H1 (cell line): ENCODE data around the gene PTGDR2. TPM values are rescaled to one million over a fixed set of nuclear protein-coding genes. Genes with fewer than 3 reads are reported as not detected.

Experiments
- CTCF ChIA-PET: fragments of 300-600 bp; sonication (Branson Sonifier 250); formaldehyde crosslinking; loops from one replicate; lab custom pipeline; 2021; ENCODE audit not compliant: partially characterized antibody; lab: Charles Lee
- POLR2A ChIA-PET: fragments of 300-600 bp; sonication (Branson Sonifier 250); formaldehyde crosslinking; loops from one replicate; lab custom pipeline; 2021; ENCODE audit warnings: inconsistent platforms; ENCODE audit not compliant: partially characterized antibody; lab: Charles Lee
- DNase-seq, 2 experiments: peaks; one replicate each; pipeline versions ENCODE4 v3.0.0 to v3.0.0-alpha.2; 2010 to 2022; ENCODE audit warnings: low spot score in 2 of 2, low read depth in 1 of 2, mixed read lengths in 1 of 2
- FAIRE-seq: peaks from 2 replicates; lab custom pipeline; 2011; peaks lifted over from hg19 to GRCh38; lab: Jason Lieb, UNC
- H2AFZ ChIP-seq: 2 replicates; pipeline ENCODE4 v1.8.1; 2012; ENCODE audit warnings: low read length, inconsistent platforms
- H2AK5ac ChIP-seq: 2 replicates; pipeline ENCODE4 v1.6.1; 2013; ENCODE audit warnings: low read depth, low read length
- H2BK120ac ChIP-seq: replicated peaks from 2 replicates; pipeline ENCODE3; 2013; ENCODE audit warnings: low read depth, low read length, inconsistent platforms
- H2BK12ac ChIP-seq: 2 replicates; pipeline ENCODE4 v1.6.1; 2013; ENCODE audit warnings: low read depth, low read length
- H2BK15ac ChIP-seq: 2 replicates; pipeline ENCODE4 v1.6.1; 2013; ENCODE audit warnings: low read length
- H2BK20ac ChIP-seq: 2 replicates; pipeline ENCODE4 v1.6.1; 2013; ENCODE audit warnings: low read length
- H2BK5ac ChIP-seq: 2 replicates; pipeline ENCODE4 v1.6.1; 2013; ENCODE audit warnings: low read depth, low read length
- H3K14ac ChIP-seq: 2 replicates; pipeline ENCODE4 v1.6.1; 2013; ENCODE audit warnings: inconsistent platforms; ENCODE audit not compliant: insufficient read length
- H3K18ac ChIP-seq: 2 replicates; pipeline ENCODE4 v1.6.1; 2013; ENCODE audit warnings: low read length; ENCODE audit errors: extremely low read depth
- H3K23ac ChIP-seq: 2 replicates; pipeline ENCODE4 v1.6.1; 2013; ENCODE audit warnings: inconsistent platforms; ENCODE audit not compliant: insufficient read length
- H3K23me2 ChIP-seq: 2 replicates; pipeline ENCODE4 v1.6.1; 2013; ENCODE audit warnings: low read depth, low read length
- H3K27ac ChIP-seq: 2 replicates; pipeline ENCODE4 v1.6.1; 2011; ENCODE audit warnings: low read depth, low read length, inconsistent platforms
- H3K27me3 ChIP-seq, 4 experiments: replicated peaks in 1 of 4; 1 replicate in 1 of 4; 2 replicates in 3 of 4; pipeline versions ENCODE4 v1.6.1 to v1.8.1; 2011 to 2013; ENCODE audit warnings: low read length in 3 of 4, mild to moderate bottlenecking in 3 of 4, inconsistent platforms in 2 of 4, mixed read lengths in 2 of 4, moderate library complexity in 1 of 4; ENCODE audit not compliant: control insufficient read depth in 3 of 4, insufficient read depth in 3 of 4; ENCODE audit errors: extremely low read depth in 1 of 4
- H3K36me3 ChIP-seq, 4 experiments: 2 replicates each; pipeline versions ENCODE4 v1.6.1 to v1.8.1; 2011 to 2013; ENCODE audit warnings: mild to moderate bottlenecking in 4 of 4, low read length in 3 of 4, moderate library complexity in 2 of 4, control low read depth in 1 of 4, inconsistent platforms in 1 of 4; ENCODE audit not compliant: insufficient read depth in 4 of 4, control insufficient read depth in 2 of 4
- H3K4ac ChIP-seq: replicated peaks from 2 replicates; pipeline ENCODE3; 2013; ENCODE audit warnings: low read length, low read depth, mixed read lengths, inconsistent platforms; ENCODE audit not compliant: insufficient read length
- H3K4me1 ChIP-seq, 4 experiments: replicated peaks in 1 of 4; 1 replicate in 1 of 4; 2 replicates in 3 of 4; pipeline versions ENCODE4 v1.6.1 to v1.8.1; 2011 to 2013; ENCODE audit warnings: low read length in 3 of 4, inconsistent platforms in 2 of 4, mixed read lengths in 1 of 4; ENCODE audit not compliant: insufficient read depth in 4 of 4, control insufficient read depth in 3 of 4
- H3K4me2 ChIP-seq, 2 experiments: 2 replicates each; pipeline versions ENCODE4 v1.6.1 to v1.8.1; 2011 to 2013; ENCODE audit warnings: low read depth in 2 of 2, low read length in 2 of 2, control low read depth in 1 of 2, inconsistent platforms in 1 of 2, mild to moderate bottlenecking in 1 of 2; ENCODE audit not compliant: insufficient read depth in 1 of 2
- H3K4me3 ChIP-seq, 4 experiments: fragments of 200-600, 300-600 bp in 1 of 4; sonication (generic), shearing (Covaris generic), sonication (Bioruptor Twin) in 1 of 4; 2 replicates each; pipeline versions ENCODE4 v1.5.1 to v1.8.1; 2011 to 2016; ENCODE audit warnings: low read length in 4 of 4, low read depth in 3 of 4, control low read depth in 2 of 4, inconsistent platforms in 2 of 4, mild to moderate bottlenecking in 2 of 4, mixed read lengths in 1 of 4, moderate library complexity in 1 of 4; ENCODE audit not compliant: insufficient read depth in 2 of 4; ENCODE audit errors: extremely low read depth in 1 of 4
- H3K56ac ChIP-seq: replicated peaks from 2 replicates; pipeline ENCODE3; 2013; ENCODE audit warnings: low read depth, mild to moderate bottlenecking, mixed read lengths, low read length, inconsistent platforms; ENCODE audit not compliant: insufficient read length
- H3K79me1 ChIP-seq: 2 replicates; pipeline ENCODE4 v1.6.1; 2013; ENCODE audit warnings: low read depth, low read length, control low read depth
- H3K79me2 ChIP-seq, 2 experiments: 2 replicates each; pipeline versions ENCODE4 v1.6.1 to v1.8.1; 2012 to 2013; ENCODE audit warnings: low read length in 2 of 2, mild to moderate bottlenecking in 2 of 2, inconsistent platforms in 1 of 2; ENCODE audit not compliant: insufficient read depth in 2 of 2, control insufficient read depth in 1 of 2
- H3K9ac ChIP-seq, 4 experiments: replicated peaks in 1 of 4; 1 replicate in 1 of 4; 2 replicates in 3 of 4; pipeline versions ENCODE4 v1.6.1 to v1.8.1; 2011 to 2013; ENCODE audit warnings: low read depth in 3 of 4, low read length in 3 of 4, control low read depth in 2 of 4, mild to moderate bottlenecking in 2 of 4, moderate library complexity in 2 of 4, inconsistent platforms in 1 of 4; ENCODE audit errors: extremely low read depth in 1 of 4
- H3K9me3 ChIP-seq, 2 experiments: 2 replicates each; pipeline versions ENCODE4 v1.6.1 to v1.8.1; 2012 to 2013; ENCODE audit warnings: mild to moderate bottlenecking in 2 of 2, moderate library complexity in 2 of 2, control low read depth in 1 of 2, inconsistent platforms in 1 of 2, low read depth in 1 of 2, low read length in 1 of 2, mixed read lengths in 1 of 2; ENCODE audit not compliant: insufficient read depth in 2 of 2
- H4K20me1 ChIP-seq, 2 experiments: replicated peaks in 1 of 2; 2 replicates each; pipeline versions ENCODE3 to v1.8.1; 2011 to 2013; ENCODE audit warnings: inconsistent platforms in 2 of 2, low read length in 2 of 2, mild to moderate bottlenecking in 1 of 2; ENCODE audit not compliant: insufficient read depth in 2 of 2, control insufficient read depth in 1 of 2
- H4K5ac ChIP-seq: 2 replicates; pipeline ENCODE4 v1.6.1; 2013; ENCODE audit warnings: low read length, low read depth, mixed read lengths, inconsistent platforms; ENCODE audit not compliant: insufficient read length
- H4K8ac ChIP-seq: 2 replicates; pipeline ENCODE4 v1.8.0; 2013; ENCODE audit warnings: mild to moderate bottlenecking, moderate library complexity, low read length, inconsistent platforms; ENCODE audit not compliant: insufficient read depth; ENCODE audit errors: extremely low read depth
- H4K91ac ChIP-seq: replicated peaks from 2 replicates; pipeline ENCODE3; 2013; ENCODE audit warnings: low read length, mixed read lengths, inconsistent platforms; ENCODE audit not compliant: insufficient read length
- EGR1 ChIP-seq: IDR thresholded peaks from 2 replicates; pipeline ENCODE4 v1.6.1; 2011; ENCODE audit warnings: low read depth, low read length, borderline replicate concordance
- KDM4A ChIP-seq: IDR thresholded peaks from one replicate; pipeline ENCODE4 v1.7.1; 2012; ENCODE audit warnings: low read depth, mild to moderate bottlenecking, moderate library complexity, low read length, inconsistent platforms; ENCODE audit not compliant: severe bottlenecking
- SP1 ChIP-seq: IDR thresholded peaks from 2 replicates; pipeline ENCODE4 v1.6.1; 2011; ENCODE audit warnings: low read depth, low read length
- WGBS, 2 experiments: shearing (Covaris generic) in 1 of 2; methylation state at CpG; one replicate each; pipeline versions ENCODE4 v1.1.6 to v1.1.7; 2013 to 2015; ENCODE audit warnings: low lambda C conversion rate in 2 of 2, mixed read lengths in 2 of 2, inconsistent platforms in 1 of 2, low coverage in 1 of 2, missing lambda C conversion rate in 1 of 2; ENCODE audit not compliant: insufficient replicate concordance in 2 of 2, insufficient coverage in 1 of 2, insufficient read length in 1 of 2; ENCODE audit errors: extremely low coverage in 1 of 2, missing lambda C conversion rate in 1 of 2; 5-methylcytosine and 5-hydroxymethylcytosine counted together
- polyA plus RNA-seq, 7 experiments: library from polyadenylated mRNA; depleted of rRNA in 3 of 7; stranded (reverse) in 5 of 7; unstranded in 2 of 7; fragments of >200 nt in 5 of 7; fragments of 200-250 nt in 2 of 7; gene quantifications; 1 replicate in 5 of 7; 2 replicates in 1 of 7; 4 replicates in 1 of 7; pipeline versions ENCODE4 v1.2.1 to v1.2.3, GENCODE V29; 2011 to 2013; ENCODE audit warnings: missing spikeins in 2 of 7, mixed read lengths in 2 of 7
- total RNA-seq: library from RNA; stranded (reverse); fragmentation: NEBNext Ultra II Directional; extraction: Animal tissue kit (Norgen Biotek cat#: 25700); gene quantifications from 2 replicates; pipeline ENCODE4 v1.2.1, GENCODE V29; 2021

PTGDR2 gene
- total and polyA plus RNA-seq, 2 of the 8 experiments (the other 6 are each of a cell fraction or from before 2014, with no cell fraction given): 0.20 TPM; not detected in 1

DNA sequence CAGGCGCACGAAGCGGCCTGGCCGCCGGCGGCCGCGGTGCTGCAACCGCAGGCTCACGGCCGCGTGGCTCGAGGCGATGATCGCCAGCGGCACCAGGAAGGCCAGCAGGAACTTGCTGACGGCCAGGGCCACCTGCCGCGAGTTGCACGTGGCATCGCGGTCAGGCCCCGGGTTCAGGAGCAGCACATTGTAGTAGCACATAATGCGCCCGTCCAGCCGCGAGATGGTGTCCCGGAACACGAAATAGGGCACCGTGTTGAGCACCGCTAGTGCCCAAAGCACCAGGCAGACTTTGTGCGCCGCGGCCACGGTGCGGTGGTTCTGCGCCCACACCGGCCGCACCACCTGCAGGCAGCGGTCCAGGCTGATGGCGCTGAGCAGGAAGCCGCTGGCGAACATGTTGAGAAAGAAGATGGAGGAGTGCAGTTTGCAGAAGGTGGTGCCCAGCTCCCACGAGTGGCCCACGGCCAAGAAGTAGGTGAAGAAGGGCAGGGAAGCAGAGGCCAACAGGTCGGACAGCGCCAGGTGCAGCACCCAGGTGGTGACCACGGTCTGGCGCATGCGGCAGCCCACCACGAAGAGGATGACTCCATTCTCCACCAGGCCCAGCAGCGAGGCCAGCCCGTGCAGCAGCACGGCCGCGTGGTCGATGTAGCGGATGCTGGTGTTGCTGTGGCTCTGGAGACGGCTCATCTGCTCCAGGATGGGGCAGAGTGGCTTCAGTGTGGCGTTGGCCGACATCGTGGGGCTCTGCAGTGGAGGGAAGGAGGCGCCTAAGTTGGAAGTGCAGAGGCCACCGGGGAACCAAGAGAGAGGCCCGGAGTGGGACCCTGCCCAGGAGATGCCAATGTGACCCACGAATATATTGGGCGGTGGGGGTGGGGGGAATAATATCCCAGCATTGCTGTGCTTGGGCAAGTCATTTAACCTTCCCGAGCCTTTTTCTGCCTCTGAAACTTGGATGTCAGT lies 2.5 kb downstream of the PTGDR2 start:
- H4K8ac ChIP-seq: peak overlapping the region; percentile 89; the same call in 1 of the 2 replicates
- no peak overlapping the region for H3K27ac ChIP-seq
- no peak overlapping the region for H4K5ac ChIP-seq
- H3K18ac ChIP-seq: no peak overlapping the region
- FAIRE-seq: no peak
- DNase-seq: no peak
- H3K79me1 ChIP-seq: no peaks in the 10 kb centered on the region
- H3K4me1 ChIP-seq: peaks cover 0 to 5% (median 0%) of the 10 kb centered on the region in 4 experiments; a peak in 2 of 7 replicates
- H2AFZ ChIP-seq: no peak overlapping the region
- no peaks in the 10 kb centered on the region; the same call in 1 of the 2 replicates for H3K23me2 ChIP-seq
- no peak overlapping the region for H3K9ac ChIP-seq
- no peak overlapping the region for H2AK5ac ChIP-seq
- WGBS, 2 experiments: 87% methylated on average over 62 of the region's 68 CpGs; no CpG with 5 or more reads in 1 of the 2 experiments
- CTCF ChIA-PET: interaction anchor here (0.8 to 5.1 kb wide), 8 partner anchors 8 to 46 kb away, joined by 3 to 22 read pairs (median 4); no protein-coding TSS in a partner anchor
- H3K79me2 ChIP-seq: no peaks in the 10 kb centered on the region
- peaks cover 3 to 26% (median 16%) of the 10 kb centered on the region in 4 experiments; a peak in 6 of 7 replicates for H3K27me3 ChIP-seq
- peaks cover 0 to 9% of the 10 kb centered on the region in 2 experiments; a peak in 1 of 4 replicates for H3K9me3 ChIP-seq
- H3K23ac ChIP-seq: no peak overlapping the region
- no peak overlapping the region for H3K14ac ChIP-seq
- H2BK20ac ChIP-seq: no peak overlapping the region
- H2BK12ac ChIP-seq: no peak overlapping the region
- H3K56ac ChIP-seq: no peak overlapping the region
- no peak overlapping the region for H2BK15ac ChIP-seq
- no peak overlapping the region for H2BK120ac ChIP-seq
- H4K20me1 ChIP-seq: peaks cover 5 to 18% of the 10 kb centered on the region in 2 experiments
- POLR2A ChIA-PET: interaction anchor here (1.0 to 7.5 kb wide), 3 partner anchors 12 to 16 kb away, joined by 3 to 54 read pairs (median 20); partner anchors contain the start of genes CCDC86 and ZP1
- TF ChIP-seq SP1 (no peak), KDM4A (peak; percentile 5), EGR1 (no peak)
- peaks cover 10 to 24% (median 17%) of the 10 kb centered on the region in 4 experiments for H3K36me3 ChIP-seq
- no peak overlapping the region for H2BK5ac ChIP-seq
- peak overlapping the region in 1 of 2 experiments; percentile 69; a peak in 1 of 4 replicates for H3K4me2 ChIP-seq
- no peak overlapping the region for H3K4ac ChIP-seq
- peak overlapping the region in 1 of 4 experiments; percentile 49; a peak in 1 of 8 replicates for H3K4me3 ChIP-seq
- no peak overlapping the region for H4K91ac ChIP-seq
